HG02588 (cell line): Measurements from ENCODE around the gene CHRNB2.
"Not testable (repeated sequence)": the region's sequence is repeated elsewhere in the genome, so short reads cannot be mapped to it uniquely, and the experiment has no call there.

ENCODE experiments used
- ATAC-seq: cut with Tn5 transposase; IDR thresholded peaks from one replicate; pipeline ENCODE4 v1.9.1; 2021; ENCODE audit warnings: mild to moderate bottlenecking, moderate library complexity; ENCODE audit not compliant: unreplicated experiment

The CHRNB2 gene, protein sequence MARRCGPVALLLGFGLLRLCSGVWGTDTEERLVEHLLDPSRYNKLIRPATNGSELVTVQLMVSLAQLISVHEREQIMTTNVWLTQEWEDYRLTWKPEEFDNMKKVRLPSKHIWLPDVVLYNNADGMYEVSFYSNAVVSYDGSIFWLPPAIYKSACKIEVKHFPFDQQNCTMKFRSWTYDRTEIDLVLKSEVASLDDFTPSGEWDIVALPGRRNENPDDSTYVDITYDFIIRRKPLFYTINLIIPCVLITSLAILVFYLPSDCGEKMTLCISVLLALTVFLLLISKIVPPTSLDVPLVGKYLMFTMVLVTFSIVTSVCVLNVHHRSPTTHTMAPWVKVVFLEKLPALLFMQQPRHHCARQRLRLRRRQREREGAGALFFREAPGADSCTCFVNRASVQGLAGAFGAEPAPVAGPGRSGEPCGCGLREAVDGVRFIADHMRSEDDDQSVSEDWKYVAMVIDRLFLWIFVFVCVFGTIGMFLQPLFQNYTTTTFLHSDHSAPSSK

DNA sequence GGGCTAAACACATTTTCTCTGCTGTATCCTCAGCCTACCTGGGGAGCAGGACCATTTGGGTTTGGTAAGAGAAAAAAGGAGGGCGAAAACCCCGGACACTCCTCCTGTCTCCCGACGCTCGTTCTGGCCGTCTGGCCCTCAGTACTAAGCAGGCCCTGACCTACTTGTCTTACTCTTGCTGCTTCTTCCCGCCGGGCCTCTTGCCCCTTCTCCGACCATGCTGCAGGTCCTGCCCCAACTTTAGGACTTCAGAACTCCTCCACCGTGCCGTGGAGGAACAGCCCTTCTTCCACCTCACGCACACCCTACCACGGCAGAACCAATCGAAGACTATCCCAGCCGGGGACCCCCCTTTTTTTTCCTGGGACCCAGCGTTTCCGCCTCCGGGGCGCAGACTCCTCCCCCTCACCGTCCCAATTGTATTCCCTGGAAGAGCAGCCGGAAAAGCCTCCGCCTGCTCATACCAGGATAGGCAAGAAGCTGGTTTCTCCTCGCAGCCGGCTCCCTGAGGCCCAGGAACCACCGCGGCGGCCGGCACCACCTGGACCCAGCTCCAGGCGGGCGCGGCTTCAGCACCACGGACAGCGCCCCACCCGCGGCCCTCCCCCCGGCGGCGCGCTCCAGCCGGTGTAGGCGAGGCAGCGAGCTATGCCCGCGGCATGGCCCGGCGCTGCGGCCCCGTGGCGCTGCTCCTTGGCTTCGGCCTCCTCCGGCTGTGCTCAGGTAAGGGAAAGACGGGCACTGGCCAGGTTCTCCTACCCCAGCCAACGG, at the start of gene CHRNB2:
Gene CHRNB2, plus strand, starts transcription at position 393 of the 771 bp plus-strand sequence. Its CDS starts 267 bp downstream, at position 660.
- no peak for ATAC-seq

- no peak for ATAC-seq
Measured at GRCh38 chr1:154519591-154519991, 48.0 kb upstream of the CHRNB2 start.

GRCh38 chr1:154520333-154520732, 47.2 kb upstream of the CHRNB2 start:
- ATAC-seq = no peak

- no peak for ATAC-seq
Measured at GRCh38 chr1:154521695-154522094, 45.9 kb upstream of the CHRNB2 start.

DNA sequence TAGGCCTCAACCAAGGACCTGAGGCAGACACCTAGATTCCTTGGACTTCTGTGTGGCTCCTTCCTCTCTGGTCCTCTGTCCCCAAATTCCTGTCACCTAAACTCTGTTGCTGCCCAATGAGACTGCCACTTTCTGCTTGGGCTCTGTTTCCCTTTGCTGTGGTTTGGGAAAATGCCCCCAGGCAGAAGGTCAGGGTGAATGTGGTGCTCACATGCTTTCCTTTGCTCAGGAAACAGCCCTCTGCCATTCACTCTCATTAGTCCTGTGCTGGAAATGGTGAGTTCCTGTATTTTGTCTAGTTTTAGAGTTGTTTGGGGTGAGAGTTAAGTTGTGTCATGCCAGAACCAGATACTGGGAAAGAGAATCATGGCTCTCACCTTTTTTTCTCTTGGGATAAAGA, 42.7 kb upstream of the CHRNB2 start:
- ATAC-seq = no peak

- no peak for ATAC-seq
Measured at GRCh38 chr1:154527192-154527591, 40.4 kb upstream of the CHRNB2 start.

GRCh38 chr1:154529308-154529707, 38.3 kb upstream of the CHRNB2 start:
- ATAC-seq = no peak

DNA sequence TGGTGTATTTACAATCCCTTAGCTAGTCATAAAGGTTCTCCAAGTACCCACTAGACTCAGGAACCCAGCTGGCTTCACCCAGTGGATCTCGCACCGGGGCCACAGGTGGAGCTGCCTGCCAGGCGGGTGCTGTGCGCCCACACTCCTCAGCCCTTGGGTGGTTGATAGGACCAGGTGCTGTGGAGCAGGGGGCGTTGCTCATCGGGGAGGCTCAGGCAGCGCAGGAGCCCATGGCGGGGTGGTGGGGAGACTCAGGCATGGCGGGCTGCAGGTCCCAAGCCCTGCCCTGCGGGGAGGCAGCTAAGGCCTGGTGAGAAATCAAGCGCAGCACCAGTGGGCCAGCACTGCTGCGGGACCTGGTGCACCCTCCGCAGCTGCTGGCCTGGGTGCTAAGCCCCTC, 35.6 kb upstream of the CHRNB2 start:
- ATAC-seq = not testable (repeated sequence)

DNA sequence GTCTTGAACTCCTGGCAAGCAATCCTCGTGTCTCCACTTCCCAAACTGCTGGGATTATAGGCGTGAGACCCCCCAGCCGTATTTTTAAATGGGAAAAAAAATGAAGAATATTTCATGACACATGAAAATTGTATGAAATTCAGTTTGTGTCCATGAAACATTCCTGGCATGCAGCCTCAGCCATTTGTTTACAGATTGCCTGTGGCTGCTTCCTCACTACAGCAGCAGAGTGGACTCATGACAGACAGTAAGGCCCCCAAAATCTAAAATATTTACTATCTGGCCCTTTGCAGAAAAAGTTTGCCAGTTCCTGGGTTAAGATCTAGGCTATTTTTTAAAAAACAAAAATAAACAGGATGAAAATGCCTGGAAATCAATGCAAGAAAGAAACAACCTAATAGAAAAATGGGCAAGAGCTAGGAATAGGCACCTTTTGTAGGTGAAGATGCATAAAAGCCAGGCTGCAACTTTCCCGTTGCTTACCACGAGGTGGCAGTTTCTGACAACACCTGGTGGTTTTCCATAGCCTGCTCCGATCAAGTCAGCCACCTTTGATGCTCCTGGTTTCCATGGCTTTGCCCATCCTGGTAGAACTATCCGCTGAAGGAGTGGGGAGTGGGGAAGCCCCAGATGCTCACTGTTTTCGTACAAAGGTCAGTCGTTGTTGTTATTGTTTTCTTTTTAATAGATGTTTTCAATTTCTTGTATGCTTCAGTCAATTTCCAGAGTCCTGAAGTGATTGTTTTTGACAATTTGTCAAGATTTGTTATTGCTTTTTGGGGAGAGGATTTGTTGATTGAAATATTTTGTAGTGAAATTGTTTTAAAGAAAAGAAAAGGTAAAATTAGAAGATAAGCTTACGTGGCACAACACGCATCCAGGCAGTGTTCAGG, 33.4 kb upstream of the CHRNB2 start:
- ATAC-seq = no peak

- ATAC-seq = no peak
Measured at GRCh38 chr1:154536570-154536969, 31.0 kb upstream of the CHRNB2 start.

- ATAC-seq = no peak
Measured at GRCh38 chr1:154539486-154540483, 27.8 kb upstream of the CHRNB2 start.

DNA sequence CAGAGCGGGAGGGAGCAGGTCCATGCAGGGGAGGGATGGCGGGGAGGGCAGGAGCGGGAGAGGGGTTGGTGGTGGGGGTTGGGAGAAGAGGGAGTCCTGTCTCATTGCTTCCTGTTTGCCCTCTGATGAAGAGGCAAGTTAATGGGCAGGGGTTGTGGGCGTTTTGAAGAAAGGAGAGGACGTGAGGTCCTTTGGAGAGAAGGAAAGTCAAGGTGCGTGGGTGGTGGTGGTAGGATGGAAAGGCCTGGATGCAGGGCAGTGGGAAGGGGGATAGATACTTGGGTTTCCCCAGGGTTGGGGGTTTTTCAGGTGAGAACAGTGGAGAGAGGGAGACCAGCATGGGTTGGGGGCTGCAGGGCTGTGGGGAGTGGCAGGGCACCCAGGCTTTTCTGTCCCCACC, 26.3 kb upstream of the CHRNB2 start:
- no peak for ATAC-seq

DNA sequence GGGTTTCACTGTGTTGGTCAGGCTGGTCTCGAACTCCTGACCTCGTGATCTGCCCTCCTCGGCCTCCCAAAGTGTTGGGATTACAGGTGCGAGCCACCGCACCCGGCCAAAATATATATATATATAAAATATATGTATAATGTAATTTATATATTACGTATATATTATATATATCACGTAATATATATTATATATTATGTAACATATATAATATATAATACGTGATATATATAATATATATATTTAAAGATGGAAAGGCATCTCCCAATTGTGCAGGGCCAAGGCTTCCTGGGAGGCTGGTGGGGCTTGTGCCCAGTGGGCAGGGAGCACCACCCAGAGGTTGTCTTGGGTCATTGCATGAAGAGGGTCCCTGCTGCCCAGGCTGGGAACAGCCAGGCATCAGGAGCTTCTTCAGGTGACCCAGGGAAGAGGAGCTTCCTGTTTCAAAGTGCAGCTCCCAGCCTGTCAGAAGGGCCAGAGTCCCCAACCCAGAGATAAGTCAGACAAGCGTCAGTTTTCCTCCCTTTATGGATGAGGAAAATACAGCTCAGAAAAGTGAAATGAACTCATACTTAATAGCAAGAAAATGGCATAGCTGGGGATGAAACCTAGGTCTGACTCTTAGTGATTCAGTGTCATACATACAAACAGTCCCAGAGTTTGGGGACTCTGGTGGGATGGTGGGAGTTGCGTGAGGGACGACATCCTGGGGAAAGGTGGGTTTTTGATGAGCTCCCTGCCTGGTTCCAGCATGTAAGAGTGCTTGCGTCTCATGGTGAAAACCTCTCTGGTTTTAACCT, 21.1 kb upstream of the CHRNB2 start:
- ATAC-seq = no peak

- no peak for ATAC-seq
Measured at GRCh38 chr1:154547105-154547732, 20.4 kb upstream of the CHRNB2 start.

DNA sequence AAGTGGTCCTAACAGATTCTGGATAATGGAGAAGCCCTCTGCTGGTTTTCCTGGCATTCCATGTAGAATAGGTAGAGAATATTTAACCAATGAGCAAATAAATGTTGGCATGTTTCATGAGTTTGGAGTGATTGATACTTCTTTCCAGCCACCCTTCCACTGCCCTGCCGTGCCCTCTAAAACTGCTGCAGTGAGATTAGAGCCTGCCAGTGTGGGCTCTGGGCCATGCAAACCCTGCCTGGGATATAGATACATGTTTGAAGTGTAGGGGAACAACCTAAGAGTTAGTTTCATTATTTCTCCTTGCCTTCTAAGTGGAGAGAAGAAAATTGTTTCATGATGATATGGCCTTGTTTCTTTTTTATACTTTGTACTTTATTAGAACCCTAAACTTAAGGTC, 19.6 kb upstream of the CHRNB2 start:
- ATAC-seq = no peak

GRCh38 chr1:154549202-154549770, 18.3 kb upstream of the CHRNB2 start:
- ATAC-seq = no peak

- ATAC-seq = no peak
Measured at GRCh38 chr1:154550070-154550469, 17.5 kb upstream of the CHRNB2 start.

- ATAC-seq = no peak
Measured at GRCh38 chr1:154550657-154551056, 16.9 kb upstream of the CHRNB2 start.
